ENCODE results near the gene ACTN4.
"Not testable (repeated sequence)": the region's sequence is repeated elsewhere in the genome, so short reads cannot be mapped to it uniquely, and the experiment has no call there.

Gene ACTN4

DNA sequence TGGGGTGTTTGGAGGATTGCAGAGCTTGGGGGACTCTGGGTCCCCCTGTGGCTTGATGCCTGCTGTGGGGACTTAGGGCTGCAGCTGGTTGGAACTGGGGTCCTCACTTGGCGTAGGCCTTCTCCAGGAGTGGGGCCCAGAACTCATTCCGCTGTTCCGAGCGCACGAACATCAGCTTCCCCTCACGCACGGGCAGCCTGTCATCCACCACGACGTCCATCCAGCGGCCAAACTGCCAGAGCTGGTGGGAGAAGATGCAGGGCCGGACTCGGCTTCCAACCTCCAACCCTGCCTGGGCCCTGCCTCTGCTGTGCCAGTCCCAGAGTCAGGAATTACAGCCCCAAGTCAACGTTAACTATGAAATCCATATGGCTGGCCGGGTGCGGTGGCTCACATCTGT is 94.2 kb downstream of the ACTN4 start:
- Histone ChIP-seq H3K36me3 (ENCODE audit: insufficient read depth, low read length) (no peaks in the 10 kb centered on the region), H3K4me1 (ENCODE audit: control insufficient read depth, insufficient read depth, low read length, unreplicated experiment) (no peaks in the 10 kb centered on the region), H3K27ac (ENCODE audit: low read depth, low read length) (no peak overlapping the region), H3K79me2 (ENCODE audit: control insufficient read depth, insufficient read depth, low read length, unreplicated experiment) (no peaks in the 10 kb centered on the region), H2AFZ (ENCODE audit: low read length, unreplicated experiment) (no peak overlapping the region), H3K27me3 (ENCODE audit: insufficient read depth, low read length) (no peaks in the 10 kb centered on the region), H3K4me3 (ENCODE audit: low read depth, low read length) (no peak overlapping the region)

- Histone ChIP-seq H3K27ac (ENCODE audit: low read depth, low read length) (no peak overlapping the region), H3K79me2 (ENCODE audit: control insufficient read depth, insufficient read depth, low read length, unreplicated experiment) (no peaks in the 10 kb centered on the region), H2AFZ (ENCODE audit: low read length, unreplicated experiment) (no peak overlapping the region), H3K4me1 (ENCODE audit: control insufficient read depth, insufficient read depth, low read length, unreplicated experiment) (no peaks in the 10 kb centered on the region), H3K27me3 (ENCODE audit: insufficient read depth, low read length) (no peaks in the 10 kb centered on the region), H3K36me3 (ENCODE audit: insufficient read depth, low read length) (no peaks in the 10 kb centered on the region), H3K4me3 (ENCODE audit: low read depth, low read length) (no peak overlapping the region)
These were observed 94.8 kb downstream of the ACTN4 start for GRCh38 chr19:38742296-38742695.

GRCh38 chr19:38742906-38743305 is 95.5 kb downstream of the ACTN4 start:
- no peak overlapping the region for H3K27ac ChIP-seq (ENCODE audit: low read depth, low read length)
- H2AFZ ChIP-seq (ENCODE audit: low read length, unreplicated experiment) = no peak overlapping the region
- no peaks in the 10 kb centered on the region for H3K4me1 ChIP-seq (ENCODE audit: control insufficient read depth, insufficient read depth, low read length, unreplicated experiment)
- no peaks in the 10 kb centered on the region for H3K79me2 ChIP-seq (ENCODE audit: control insufficient read depth, insufficient read depth, low read length, unreplicated experiment)
- H3K36me3 ChIP-seq (ENCODE audit: insufficient read depth, low read length) = no peaks in the 10 kb centered on the region
- no peak overlapping the region for H3K4me3 ChIP-seq (ENCODE audit: low read depth, low read length)
- no peaks in the 10 kb centered on the region for H3K27me3 ChIP-seq (ENCODE audit: insufficient read depth, low read length)

DNA sequence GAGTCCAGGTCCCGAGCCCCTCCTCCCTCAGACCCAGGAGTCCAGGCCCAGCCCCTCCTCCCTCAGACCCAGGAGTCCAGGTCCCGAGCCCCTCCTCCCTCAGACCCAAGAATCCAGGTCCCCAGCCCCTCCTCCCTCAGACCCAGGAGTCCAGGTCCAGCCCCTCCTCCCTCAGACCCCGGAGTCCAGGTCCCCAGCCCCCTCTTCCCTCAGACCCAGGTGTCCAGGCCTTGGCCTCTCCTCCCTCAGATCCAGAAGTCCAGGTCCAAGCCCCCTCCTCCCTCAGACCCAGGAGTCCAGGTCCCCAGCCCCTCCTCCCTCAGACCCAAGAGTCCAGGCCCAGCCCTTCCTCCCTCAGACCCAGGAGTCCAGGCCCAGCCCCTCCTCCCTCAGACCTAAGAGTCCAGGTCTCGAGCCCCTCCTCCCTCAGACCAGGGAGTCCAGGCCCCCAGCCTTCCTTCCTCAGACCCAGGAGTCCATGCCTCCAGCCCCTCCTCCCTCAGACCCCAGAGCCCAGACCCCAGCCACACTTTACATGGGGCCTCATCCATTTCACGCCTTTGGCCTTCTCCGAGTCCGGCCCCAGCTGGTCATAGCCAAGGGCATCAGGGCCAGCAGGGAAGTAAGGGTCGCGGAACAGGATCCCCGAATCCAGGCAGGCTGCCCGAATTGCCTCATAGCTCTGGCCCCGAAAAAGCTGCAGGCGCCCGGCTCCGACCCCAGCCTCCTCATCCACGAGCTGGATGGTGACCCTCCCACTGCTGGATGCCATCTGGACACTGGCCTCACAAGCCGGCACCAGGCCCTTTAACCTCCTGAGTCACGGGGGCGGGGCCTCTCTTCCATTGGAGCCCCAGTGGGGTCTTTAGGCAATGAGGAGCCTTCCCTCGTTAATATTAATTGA is 96.2 kb downstream of the ACTN4 start:
- H3K4me3 ChIP-seq (ENCODE audit: low read depth, low read length) = no peak overlapping the region
- no peak overlapping the region for H3K27ac ChIP-seq (ENCODE audit: low read depth, low read length)
- H3K4me1 ChIP-seq (ENCODE audit: control insufficient read depth, insufficient read depth, low read length, unreplicated experiment) = no peaks in the 10 kb centered on the region
- no peaks in the 10 kb centered on the region for H3K27me3 ChIP-seq (ENCODE audit: insufficient read depth, low read length)
- no peak overlapping the region for H2AFZ ChIP-seq (ENCODE audit: low read length, unreplicated experiment)
- H3K36me3 ChIP-seq (ENCODE audit: insufficient read depth, low read length) = no peaks in the 10 kb centered on the region
- H3K79me2 ChIP-seq (ENCODE audit: control insufficient read depth, insufficient read depth, low read length, unreplicated experiment) = no peaks in the 10 kb centered on the region

- H3K4me1 ChIP-seq (ENCODE audit: control insufficient read depth, insufficient read depth, low read length, unreplicated experiment) = no peaks in the 10 kb centered on the region
- no peaks in the 10 kb centered on the region for H3K79me2 ChIP-seq (ENCODE audit: control insufficient read depth, insufficient read depth, low read length, unreplicated experiment)
- no peaks in the 10 kb centered on the region for H3K27me3 ChIP-seq (ENCODE audit: insufficient read depth, low read length)
- H3K4me3 ChIP-seq (ENCODE audit: low read depth, low read length) = no peak within 1 kb of the TSS
- H3K27ac ChIP-seq (ENCODE audit: low read depth, low read length) = no peak within 1 kb of the TSS
- no peaks in the 10 kb centered on the region for H3K36me3 ChIP-seq (ENCODE audit: insufficient read depth, low read length)
- no peak within 1 kb of the TSS for H2AFZ ChIP-seq (ENCODE audit: low read length, unreplicated experiment)
These were observed 96.8 kb downstream of the ACTN4 start, which contains the start of gene CAPN12 for GRCh38 chr19:38744298-38744681. CAPN12 (minus strand) TSS chr19:38744474; CDS start chr19:38744165, 309 bp downstream.

DNA sequence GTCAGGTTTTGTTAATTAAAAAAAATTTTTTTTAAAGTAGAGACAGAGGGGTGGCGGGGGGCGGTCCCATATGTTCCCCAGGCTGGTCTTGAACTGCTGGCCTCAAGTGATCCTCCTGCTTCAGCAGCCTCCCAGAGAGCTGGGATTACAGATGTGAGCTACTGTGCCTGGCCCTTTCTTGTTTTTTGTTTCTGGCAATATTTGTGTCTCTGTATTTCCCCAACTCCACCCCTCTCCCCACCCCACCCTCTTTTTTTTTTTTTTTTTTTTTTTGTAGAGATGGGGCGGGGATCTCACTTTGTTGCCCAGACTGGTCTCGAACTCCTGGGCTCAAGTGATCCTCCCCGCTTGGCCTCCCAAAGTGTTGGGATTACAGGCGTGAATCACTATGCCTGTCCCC is 97.4 kb downstream of the ACTN4 start:
- H3K36me3 ChIP-seq (ENCODE audit: insufficient read depth, low read length) = no peaks in the 10 kb centered on the region
- no peaks in the 10 kb centered on the region for H3K79me2 ChIP-seq (ENCODE audit: control insufficient read depth, insufficient read depth, low read length, unreplicated experiment)
- no peak overlapping the region for H3K27ac ChIP-seq (ENCODE audit: low read depth, low read length)
- no peaks in the 10 kb centered on the region for H3K27me3 ChIP-seq (ENCODE audit: insufficient read depth, low read length)
- H3K4me1 ChIP-seq (ENCODE audit: control insufficient read depth, insufficient read depth, low read length, unreplicated experiment) = no peaks in the 10 kb centered on the region
- H3K4me3 ChIP-seq (ENCODE audit: low read depth, low read length) = no peak overlapping the region
- H2AFZ ChIP-seq (ENCODE audit: low read length, unreplicated experiment) = no peak overlapping the region

DNA sequence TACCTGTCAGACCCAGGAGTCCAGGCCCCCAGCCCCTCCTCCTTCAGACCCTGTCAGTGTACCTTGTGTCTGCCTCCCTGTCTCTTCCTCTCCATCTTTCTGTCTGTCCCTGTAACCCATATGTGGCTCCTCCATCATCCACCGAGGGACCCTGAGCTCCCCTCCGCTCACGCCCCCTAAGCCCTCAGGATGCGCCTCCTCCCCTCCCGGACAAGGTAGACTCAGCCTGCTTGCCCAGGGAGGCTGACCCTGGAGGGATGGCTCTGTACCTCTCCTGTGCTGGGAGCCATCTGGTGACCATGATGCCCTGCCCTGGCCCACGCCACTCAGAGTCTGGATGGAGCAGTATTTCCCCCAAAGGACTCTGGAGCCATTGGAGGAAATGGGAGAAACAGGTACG is 97.9 kb downstream of the ACTN4 start:
- Histone ChIP-seq H3K36me3 (ENCODE audit: insufficient read depth, low read length) (no peaks in the 10 kb centered on the region), H3K79me2 (ENCODE audit: control insufficient read depth, insufficient read depth, low read length, unreplicated experiment) (no peaks in the 10 kb centered on the region), H3K4me1 (ENCODE audit: control insufficient read depth, insufficient read depth, low read length, unreplicated experiment) (no peaks in the 10 kb centered on the region), H3K27ac (ENCODE audit: low read depth, low read length) (no peak overlapping the region), H3K4me3 (ENCODE audit: low read depth, low read length) (no peak overlapping the region), H2AFZ (ENCODE audit: low read length, unreplicated experiment) (no peak overlapping the region), H3K27me3 (ENCODE audit: insufficient read depth, low read length) (no peaks in the 10 kb centered on the region)

DNA sequence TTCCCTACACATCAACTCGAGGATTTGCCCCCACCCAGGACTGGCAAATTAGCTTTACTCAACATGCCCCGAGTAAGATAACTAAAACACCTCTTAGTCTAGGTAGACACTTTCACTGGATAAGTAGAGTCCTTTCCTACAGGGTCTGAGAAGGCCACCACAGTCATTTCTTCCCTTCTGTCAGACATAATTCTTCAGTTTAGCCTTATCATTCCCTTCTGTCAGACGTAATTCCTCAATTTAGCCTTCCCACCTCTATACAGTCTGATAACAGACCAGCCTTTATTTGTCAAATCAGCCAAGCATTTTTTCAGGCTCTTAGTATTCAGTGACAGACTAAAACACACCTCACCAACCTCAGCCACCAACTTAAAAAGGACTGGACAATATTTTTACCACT is 106.3 kb downstream of the ACTN4 start:
- not testable (repeated sequence) for H2AFZ ChIP-seq (ENCODE audit: low read length, unreplicated experiment); H3K4me1 ChIP-seq (ENCODE audit: control insufficient read depth, insufficient read depth, low read length, unreplicated experiment)

DNA sequence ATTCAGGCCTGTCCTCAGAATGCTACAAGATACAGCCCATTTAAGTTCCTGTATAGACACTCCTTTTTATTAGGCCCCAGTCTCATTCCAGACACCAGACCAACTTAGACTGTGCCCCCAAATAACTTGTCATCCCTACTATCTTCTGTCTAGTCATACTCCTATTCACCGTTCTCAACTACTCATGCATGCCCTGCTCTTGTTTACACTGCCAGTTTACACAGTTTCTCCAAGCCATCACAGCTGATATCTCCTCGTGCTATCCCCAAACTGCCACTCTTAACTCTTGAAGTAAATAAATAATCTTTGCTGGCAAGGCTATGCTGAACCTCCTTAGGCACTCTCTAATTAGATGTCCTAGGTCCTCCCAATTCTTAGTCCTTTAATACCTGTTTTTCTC is 106.7 kb downstream of the ACTN4 start:
- H2AFZ ChIP-seq (ENCODE audit: low read length, unreplicated experiment); H3K4me1 ChIP-seq (ENCODE audit: control insufficient read depth, insufficient read depth, low read length, unreplicated experiment); H3K79me2 ChIP-seq (ENCODE audit: control insufficient read depth, insufficient read depth, low read length, unreplicated experiment); H3K36me3 ChIP-seq (ENCODE audit: insufficient read depth, low read length); H3K27ac ChIP-seq (ENCODE audit: low read depth, low read length); H3K27me3 ChIP-seq (ENCODE audit: insufficient read depth, low read length); H3K4me3 ChIP-seq (ENCODE audit: low read depth, low read length): not testable (repeated sequence)

More for the DNA sequence above, 106.3 kb downstream of the ACTN4 start:
- not testable (repeated sequence) for H3K27ac ChIP-seq (ENCODE audit: low read depth, low read length); H3K36me3 ChIP-seq (ENCODE audit: insufficient read depth, low read length); H3K4me3 ChIP-seq (ENCODE audit: low read depth, low read length); H3K27me3 ChIP-seq (ENCODE audit: insufficient read depth, low read length); H3K79me2 ChIP-seq (ENCODE audit: control insufficient read depth, insufficient read depth, low read length, unreplicated experiment)

DNA sequence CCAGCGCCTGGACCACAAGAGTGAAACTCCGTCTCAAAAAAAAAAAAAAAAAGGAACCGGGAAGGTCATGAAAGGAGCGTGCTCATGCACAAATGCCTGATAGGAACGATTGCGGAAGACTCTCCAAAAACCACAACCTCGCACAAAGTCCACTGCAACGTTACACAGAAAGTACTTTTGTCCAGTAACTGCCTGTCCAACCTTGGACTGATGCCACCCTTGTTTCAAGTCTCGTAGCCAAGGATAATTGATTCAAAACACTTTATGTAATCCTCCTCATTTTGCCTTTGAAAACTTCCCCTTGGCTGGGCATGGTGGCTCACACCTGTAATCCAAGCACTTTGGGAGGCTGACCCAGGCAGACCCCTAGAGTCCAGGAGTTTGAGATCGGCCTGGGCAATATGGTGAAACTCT is 112.1 kb downstream of the ACTN4 start:
- Histone ChIP-seq H3K27ac (ENCODE audit: low read depth, low read length) (no peak overlapping the region), H2AFZ (ENCODE audit: low read length, unreplicated experiment) (no peak overlapping the region)

GRCh38 chr19:38760805-38761517 is 113.5 kb downstream of the ACTN4 start:
- not testable (repeated sequence) for H3K27me3 ChIP-seq (ENCODE audit: insufficient read depth, low read length); H3K4me1 ChIP-seq (ENCODE audit: control insufficient read depth, insufficient read depth, low read length, unreplicated experiment); H3K79me2 ChIP-seq (ENCODE audit: control insufficient read depth, insufficient read depth, low read length, unreplicated experiment); H3K27ac ChIP-seq (ENCODE audit: low read depth, low read length); H3K4me3 ChIP-seq (ENCODE audit: low read depth, low read length); H3K36me3 ChIP-seq (ENCODE audit: insufficient read depth, low read length); H2AFZ ChIP-seq (ENCODE audit: low read length, unreplicated experiment)

More for the DNA sequence above, 112.1 kb downstream of the ACTN4 start:
- no peaks in the 10 kb centered on the region for H3K36me3 ChIP-seq (ENCODE audit: insufficient read depth, low read length)
- no peaks in the 10 kb centered on the region for H3K4me1 ChIP-seq (ENCODE audit: control insufficient read depth, insufficient read depth, low read length, unreplicated experiment)
- no peaks in the 10 kb centered on the region for H3K79me2 ChIP-seq (ENCODE audit: control insufficient read depth, insufficient read depth, low read length, unreplicated experiment)
- no peak overlapping the region for H3K4me3 ChIP-seq (ENCODE audit: low read depth, low read length)
- no peaks in the 10 kb centered on the region for H3K27me3 ChIP-seq (ENCODE audit: insufficient read depth, low read length)

Measured in ACC112 (cell line).